Uterus (tissue), 4 donors: ENCODE data around the gene SURF2. TPM values are rescaled to one million over a fixed set of nuclear protein-coding genes. Genes with fewer than 3 reads are reported as not detected.

Experiments used
- DNase-seq, 2 donors: peaks; one replicate each; pipeline ENCODE4 v3.0.0-alpha.2; 2019 to 2020
- H3K27ac ChIP-seq, 2 donors: fragments of 200-600 bp; sonication (generic); 1 replicate in 1 of 2; 2 replicates in 1 of 2; pipeline ENCODE4 v1.5.1; 2016 to 2018
- H3K27me3 ChIP-seq, 2 donors: fragments of 200-600 bp; sonication (generic); one replicate each; pipeline ENCODE4 v1.5.1; 2018 to 2019; ENCODE audit warnings: control low read depth in 1 of 2
- H3K36me3 ChIP-seq, 2 donors: fragments of 200-600 bp; sonication (generic); one replicate each; pipeline ENCODE4 v1.5.1; 2019; ENCODE audit warnings: control low read depth in 1 of 2
- H3K4me1 ChIP-seq, 2 donors: fragments of 200-600 bp; sonication (generic); one replicate each; pipeline ENCODE4 v1.5.1; 2018 to 2019; ENCODE audit warnings: control low read depth in 1 of 2
- H3K4me3 ChIP-seq, 2 donors: fragments of 200-600 bp; sonication (generic); 1 replicate in 1 of 2; 2 replicates in 1 of 2; pipeline ENCODE4 v1.5.1; 2018 to 2019; ENCODE audit warnings: mild to moderate bottlenecking in 1 of 2
- H3K9me3 ChIP-seq, 2 donors: fragments of 200-600 bp; sonication (generic); one replicate each; pipeline ENCODE4 v1.5.1; 2019; ENCODE audit warnings: control low read depth in 1 of 2
- POLR2A ChIP-seq, 2 donors: fragments of 450-650 bp; IDR thresholded peaks; one replicate each; pipeline ENCODE4 v1.6.1; 2016; ENCODE audit warnings: antibody characterized with exemption in 2 of 2, mild to moderate bottlenecking in 1 of 2, moderate library complexity in 1 of 2
- intact Hi-C: fragments of 100-400 bp; cut with DNase I; formaldehyde crosslinking; loops from one replicate; pipeline ENCODE4 v1.15.1; 2023; ENCODE audit warnings: low total_unique reads
- total RNA-seq, 4 donors: library from RNA; depleted of rRNA in 3 of 4; stranded (reverse); fragments of >200 nt in 3 of 4; gene quantifications; one replicate each; pipeline versions ENCODE4 v1.1.0 to v1.2.4, GENCODE V29; 2014 to 2023
- TF ChIP-seq, protein P1 (sequence below), 4 experiments: fragments of 200-600 bp in 2 of 4; fragments of 450-650 bp in 2 of 4; sonication (generic) in 2 of 4; IDR thresholded peaks; one replicate each; pipeline ENCODE4 v1.5.1; 2016 to 2019; ENCODE audit warnings: antibody characterized with exemption in 4 of 4, mild to moderate bottlenecking in 2 of 4, moderate library complexity in 1 of 4
- donor health status: DM: yes; HTN: yes; CAD: no.

SURF2 gene
- total RNA-seq, 4 donors from 2014 or later = 0.51 to 15.3 (median 5.9) TPM; not detected in 1

DNA sequence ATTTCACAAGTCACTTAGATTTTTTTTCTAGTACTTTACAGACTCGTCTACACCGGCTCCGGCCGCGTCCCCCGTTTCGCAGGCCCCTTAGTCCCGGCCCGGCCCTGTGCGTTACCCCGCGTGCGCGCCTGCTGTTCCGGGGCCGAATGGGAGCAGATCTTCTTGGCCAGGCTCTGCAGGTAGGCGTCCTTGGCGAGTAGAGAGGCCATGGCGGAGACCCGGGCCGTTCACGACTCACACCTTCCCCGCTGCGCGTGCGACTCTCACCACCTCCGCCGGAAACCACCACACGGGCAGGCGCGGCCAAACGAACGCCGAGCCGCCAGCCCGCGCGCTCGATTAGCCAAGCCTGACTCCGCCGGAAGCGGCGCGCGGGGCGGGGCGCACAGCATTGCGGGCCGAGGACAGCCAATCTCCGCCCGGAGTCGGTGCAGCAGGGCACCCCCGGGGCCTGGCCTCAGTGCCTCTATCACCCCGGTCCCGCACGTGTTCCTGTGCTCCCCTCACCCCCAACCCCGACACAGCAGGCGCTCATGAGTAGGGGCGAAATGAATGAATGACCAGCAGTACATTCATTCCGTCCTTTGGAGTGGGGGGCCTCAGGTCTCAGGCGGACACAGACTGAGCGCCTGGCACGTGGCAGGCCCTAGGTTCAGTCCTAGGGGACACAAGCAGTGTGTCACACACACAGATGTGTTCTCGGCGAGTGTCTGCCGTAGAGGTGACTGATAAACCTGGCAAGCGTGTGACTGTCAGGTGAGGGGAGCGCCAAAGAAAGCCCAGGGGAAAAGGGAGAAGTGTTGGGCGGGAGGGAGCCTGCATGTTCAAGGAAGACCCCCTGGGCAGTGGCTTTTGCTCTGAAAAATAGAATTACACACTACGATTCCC is 20.2 kb upstream of the SURF2 start, which contains the start of gene SURF6:
SURF6 (minus strand) TSS at position 265 of the 888 bp plus-strand sequence; CDS start at position 209, 56 bp downstream.
- H3K27ac ChIP-seq = peak within 1 kb of the TSS; percentile 60 to 69
- no peaks in the 10 kb centered on the region for H3K36me3 ChIP-seq
- H3K4me3 ChIP-seq = peak within 1 kb of the TSS; percentile 89 to 93
- no peaks in the 10 kb centered on the region for H3K27me3 ChIP-seq
- TF ChIP-seq, protein P1, sequence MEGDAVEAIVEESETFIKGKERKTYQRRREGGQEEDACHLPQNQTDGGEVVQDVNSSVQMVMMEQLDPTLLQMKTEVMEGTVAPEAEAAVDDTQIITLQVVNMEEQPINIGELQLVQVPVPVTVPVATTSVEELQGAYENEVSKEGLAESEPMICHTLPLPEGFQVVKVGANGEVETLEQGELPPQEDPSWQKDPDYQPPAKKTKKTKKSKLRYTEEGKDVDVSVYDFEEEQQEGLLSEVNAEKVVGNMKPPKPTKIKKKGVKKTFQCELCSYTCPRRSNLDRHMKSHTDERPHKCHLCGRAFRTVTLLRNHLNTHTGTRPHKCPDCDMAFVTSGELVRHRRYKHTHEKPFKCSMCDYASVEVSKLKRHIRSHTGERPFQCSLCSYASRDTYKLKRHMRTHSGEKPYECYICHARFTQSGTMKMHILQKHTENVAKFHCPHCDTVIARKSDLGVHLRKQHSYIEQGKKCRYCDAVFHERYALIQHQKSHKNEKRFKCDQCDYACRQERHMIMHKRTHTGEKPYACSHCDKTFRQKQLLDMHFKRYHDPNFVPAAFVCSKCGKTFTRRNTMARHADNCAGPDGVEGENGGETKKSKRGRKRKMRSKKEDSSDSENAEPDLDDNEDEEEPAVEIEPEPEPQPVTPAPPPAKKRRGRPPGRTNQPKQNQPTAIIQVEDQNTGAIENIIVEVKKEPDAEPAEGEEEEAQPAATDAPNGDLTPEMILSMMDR (IDR thresholded peaks at IDR 0.05) = peak in 2 of 4 experiments; percentile 19 to 53
- peak; percentile 48 to 51 for TF ChIP-seq POLR2A (IDR thresholded peaks at IDR 0.05)
- intact Hi-C loops = no loop called here
- peak; percentile 78 to 86 for DNase-seq
- no peaks in the 10 kb centered on the region for H3K9me3 ChIP-seq
- H3K4me1 ChIP-seq = peaks cover 7 to 16% of the 10 kb centered on the region in 2 donors

DNA sequence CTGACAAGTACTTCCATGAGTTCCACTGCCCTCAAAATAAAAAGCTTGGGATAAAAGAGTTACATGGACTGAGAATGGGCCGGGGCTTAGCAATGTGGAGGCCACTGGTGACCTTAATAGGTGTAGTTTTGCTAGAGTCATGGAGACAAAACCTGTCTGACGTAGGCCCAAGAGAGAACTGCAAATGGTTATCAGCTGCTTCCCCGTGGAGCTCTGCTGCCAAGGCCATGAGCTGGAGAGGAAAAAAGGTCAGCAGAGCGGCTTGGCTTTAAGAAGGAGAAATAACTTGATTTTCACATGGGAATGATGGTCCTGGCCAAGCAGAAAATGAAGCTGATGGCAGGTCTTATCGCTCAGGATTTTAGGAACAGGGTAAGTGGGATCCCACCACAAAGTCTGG is 16.7 kb upstream of the SURF2 start:
- H3K9me3 ChIP-seq = no peaks in the 10 kb centered on the region
- no peak for DNase-seq
- peaks cover 3 to 12% of the 10 kb centered on the region in 2 donors for H3K4me1 ChIP-seq
- no peaks in the 10 kb centered on the region for H3K27me3 ChIP-seq
- intact Hi-C loops = no loop called here
- H3K36me3 ChIP-seq = no peaks in the 10 kb centered on the region
- no peak overlapping the region for H3K4me3 ChIP-seq
- H3K27ac ChIP-seq = no peak overlapping the region
- TF ChIP-seq, protein P1 (IDR thresholded peaks at IDR 0.05) = no peak
- no peak for TF ChIP-seq POLR2A (IDR thresholded peaks at IDR 0.05)

DNA sequence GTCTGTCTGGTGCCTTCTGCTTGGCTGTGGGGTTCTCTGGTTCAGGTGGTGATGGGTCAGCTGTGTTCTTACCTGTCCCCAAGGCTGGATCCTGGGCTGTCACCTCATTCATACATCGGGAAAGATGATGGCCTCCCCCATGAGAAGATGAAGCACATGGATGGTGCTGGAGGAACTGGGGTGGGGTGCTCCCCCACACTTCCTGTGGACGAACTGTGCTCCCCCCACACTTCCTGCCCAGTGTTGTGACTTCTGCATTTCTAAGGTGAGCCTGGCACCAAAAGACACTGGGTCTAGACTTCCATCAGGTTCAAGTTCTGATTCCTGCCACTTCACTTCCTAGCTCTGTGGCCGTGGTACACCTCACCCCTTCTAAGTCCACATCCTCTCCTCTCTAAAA is 16.1 kb upstream of the SURF2 start:
- Histone ChIP-seq H3K9me3 (no peaks in the 10 kb centered on the region), H3K36me3 (no peaks in the 10 kb centered on the region), H3K4me3 (no peak overlapping the region), H3K4me1 (peaks cover 0 to 6% of the 10 kb centered on the region in 2 donors), H3K27ac (no peak overlapping the region), H3K27me3 (no peaks in the 10 kb centered on the region)
- TF ChIP-seq, protein P1 (IDR thresholded peaks at IDR 0.05) = no peak
- no peak for TF ChIP-seq POLR2A (IDR thresholded peaks at IDR 0.05)
- DNase-seq = no peak
- intact Hi-C loops = no loop called here

DNA sequence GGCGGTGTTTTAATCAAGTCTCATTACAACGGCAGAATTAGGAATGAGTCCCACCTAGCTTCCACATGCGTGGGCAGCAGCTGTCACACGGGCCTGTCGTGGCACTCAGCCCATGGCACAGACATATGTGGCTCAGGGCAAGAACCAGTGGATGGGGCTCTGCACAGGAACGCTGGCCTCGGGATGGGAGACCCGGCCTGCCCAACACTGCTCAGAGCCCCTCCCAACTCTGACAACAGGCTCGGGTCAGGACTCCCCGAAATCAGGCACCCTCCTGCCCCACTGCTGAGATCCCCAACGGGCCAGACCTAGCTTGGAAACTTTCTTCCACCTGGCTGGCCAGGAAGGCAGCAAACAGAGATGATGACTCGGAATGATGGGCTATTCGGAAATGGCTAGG is 15.4 kb upstream of the SURF2 start:
- intact Hi-C loops = no loop called here
- no peaks in the 10 kb centered on the region for H3K36me3 ChIP-seq
- TF ChIP-seq POLR2A (IDR thresholded peaks at IDR 0.05) = no peak
- TF ChIP-seq, protein P1 (IDR thresholded peaks at IDR 0.05) = no peak
- H3K4me3 ChIP-seq = no peak overlapping the region
- H3K4me1 ChIP-seq = peaks cover 0 to 4% of the 10 kb centered on the region in 2 donors
- DNase-seq = no peak
- no peaks in the 10 kb centered on the region for H3K9me3 ChIP-seq
- H3K27me3 ChIP-seq = no peaks in the 10 kb centered on the region
- no peak overlapping the region for H3K27ac ChIP-seq

DNA sequence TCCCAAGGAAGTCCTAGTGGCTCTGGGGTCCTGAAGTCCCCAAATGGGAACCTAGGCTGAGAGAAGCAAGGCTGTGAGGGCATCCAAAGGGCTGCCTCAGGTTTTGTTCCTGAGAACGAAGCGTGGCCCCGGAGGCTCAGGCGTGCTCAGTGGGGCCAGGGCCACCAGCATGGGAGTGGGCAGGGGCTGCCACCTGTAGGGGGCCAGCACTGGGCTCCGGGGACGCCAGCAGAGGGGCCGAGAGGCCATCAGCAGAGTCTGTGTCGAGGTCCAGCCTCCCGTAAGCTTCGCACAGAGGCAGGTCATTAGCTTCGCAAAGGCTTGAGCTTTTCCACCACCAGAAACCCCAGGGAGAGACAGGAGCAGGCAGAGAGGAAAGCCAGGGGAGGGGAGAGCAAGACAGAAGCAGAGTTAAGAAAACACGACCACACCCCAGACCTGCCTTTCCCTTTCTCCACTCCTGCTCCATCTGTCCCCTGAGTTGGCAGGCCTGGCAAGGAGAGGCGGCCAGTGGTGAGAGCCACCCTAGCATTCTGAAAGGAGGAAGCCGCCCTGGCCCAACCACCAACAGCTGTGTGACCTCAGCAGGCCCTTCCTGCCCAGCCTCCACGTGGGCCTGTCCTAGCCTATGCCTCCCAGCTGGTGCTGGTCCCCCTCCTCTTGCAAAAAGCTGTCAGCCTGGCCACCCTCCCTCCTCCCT is 14.8 kb upstream of the SURF2 start:
- no peak for TF ChIP-seq POLR2A (IDR thresholded peaks at IDR 0.05)
- TF ChIP-seq, protein P1 (IDR thresholded peaks at IDR 0.05) = no peak
- Histone ChIP-seq H3K9me3 (no peaks in the 10 kb centered on the region), H3K4me3 (no peak overlapping the region), H3K36me3 (no peaks in the 10 kb centered on the region), H3K27ac (no peak overlapping the region), H3K4me1 (peaks cover 0 to 7% of the 10 kb centered on the region in 2 donors), H3K27me3 (no peaks in the 10 kb centered on the region)
- intact Hi-C loops = no loop called here
- no peak for DNase-seq
